ENCODE data around the gene ADAMTS17.

The ADAMTS17 gene

GRCh38 chr15:100107606-100108225 is 234.1 kb downstream of the ADAMTS17 start:
- H3K9ac ChIP-seq (ENCODE audit: low read length), result no peak overlapping the region
- TF ChIP-seq CTCF (IDR thresholded peaks at IDR 0.05; ENCODE audit: low read depth, low read length) (no peak), EZH2phosphoT487 (IDR thresholded peaks at IDR 0.05; ENCODE audit: low read depth) (no peak)
- no peak overlapping the region for H3K27ac ChIP-seq (ENCODE audit: low read length)
- no peak overlapping the region for H2AFZ ChIP-seq (ENCODE audit: low read depth, low read length)
- no peaks in the 10 kb centered on the region for H3K4me1 ChIP-seq (ENCODE audit: low read length)
- H3K4me2 ChIP-seq (ENCODE audit: low read length), result no peak overlapping the region
- H4K20me1 ChIP-seq (ENCODE audit: insufficient read depth, low read length), result no peaks in the 10 kb centered on the region
- H3K79me2 ChIP-seq (ENCODE audit: low read length), result no peaks in the 10 kb centered on the region
- no peaks in the 10 kb centered on the region for H3K9me3 ChIP-seq (ENCODE audit: insufficient read depth, low read length)
- no peaks in the 10 kb centered on the region for H3K36me3 ChIP-seq (replicated peaks; ENCODE audit: low read depth, low read length)
- H3K4me3 ChIP-seq (ENCODE audit: low read length), result no peak overlapping the region
- H3K27me3 ChIP-seq (ENCODE audit: low read depth, low read length), result no peaks in the 10 kb centered on the region

- no peak overlapping the region for H3K4me3 ChIP-seq (ENCODE audit: low read length)
Measured at GRCh38 chr15:100107151-100107550, 234.6 kb downstream of the ADAMTS17 start.

GRCh38 chr15:100106732-100107131 is 235.0 kb downstream of the ADAMTS17 start:
- no peaks in the 10 kb centered on the region for H3K36me3 ChIP-seq (replicated peaks; ENCODE audit: low read depth, low read length)
- no peaks in the 10 kb centered on the region for H3K9me3 ChIP-seq (ENCODE audit: insufficient read depth, low read length)
- H3K4me2 ChIP-seq (ENCODE audit: low read length), result no peak overlapping the region
- no peaks in the 10 kb centered on the region for H3K4me1 ChIP-seq (ENCODE audit: low read length)
- TF ChIP-seq CTCF (IDR thresholded peaks at IDR 0.05; ENCODE audit: low read depth, low read length), result no peak
- TF ChIP-seq EZH2phosphoT487 (IDR thresholded peaks at IDR 0.05; ENCODE audit: low read depth), result no peak
- no peaks in the 10 kb centered on the region for H3K27me3 ChIP-seq (ENCODE audit: low read depth, low read length)
- no peaks in the 10 kb centered on the region for H3K79me2 ChIP-seq (ENCODE audit: low read length)
- no peak overlapping the region for H3K9ac ChIP-seq (ENCODE audit: low read length)
- H3K27ac ChIP-seq (ENCODE audit: low read length), result no peak overlapping the region
- H2AFZ ChIP-seq (ENCODE audit: low read depth, low read length), result no peak overlapping the region
- H4K20me1 ChIP-seq (ENCODE audit: insufficient read depth, low read length), result no peaks in the 10 kb centered on the region
- no peak overlapping the region for H3K4me3 ChIP-seq (ENCODE audit: low read length)

More at GRCh38 chr15:100107151-100107550, 234.6 kb downstream of the ADAMTS17 start:
- H4K20me1 ChIP-seq (ENCODE audit: insufficient read depth, low read length), result no peaks in the 10 kb centered on the region
- no peak overlapping the region for H3K27ac ChIP-seq (ENCODE audit: low read length)
- no peaks in the 10 kb centered on the region for H3K79me2 ChIP-seq (ENCODE audit: low read length)
- no peaks in the 10 kb centered on the region for H3K27me3 ChIP-seq (ENCODE audit: low read depth, low read length)
- TF ChIP-seq EZH2phosphoT487 (IDR thresholded peaks at IDR 0.05; ENCODE audit: low read depth) (no peak), CTCF (IDR thresholded peaks at IDR 0.05; ENCODE audit: low read depth, low read length) (no peak)
- no peaks in the 10 kb centered on the region for H3K9me3 ChIP-seq (ENCODE audit: insufficient read depth, low read length)
- H3K36me3 ChIP-seq (replicated peaks; ENCODE audit: low read depth, low read length), result no peaks in the 10 kb centered on the region
- H3K4me2 ChIP-seq (ENCODE audit: low read length), result no peak overlapping the region
- H3K9ac ChIP-seq (ENCODE audit: low read length), result no peak overlapping the region
- H3K4me1 ChIP-seq (ENCODE audit: low read length), result no peaks in the 10 kb centered on the region
- H2AFZ ChIP-seq (ENCODE audit: low read depth, low read length), result no peak overlapping the region

GRCh38 chr15:100105101-100105500 is 236.7 kb downstream of the ADAMTS17 start:
- no peaks in the 10 kb centered on the region for H3K9me3 ChIP-seq (ENCODE audit: insufficient read depth, low read length)
- no peaks in the 10 kb centered on the region for H3K27me3 ChIP-seq (ENCODE audit: low read depth, low read length)
- no peaks in the 10 kb centered on the region for H4K20me1 ChIP-seq (ENCODE audit: insufficient read depth, low read length)
- H3K36me3 ChIP-seq (replicated peaks; ENCODE audit: low read depth, low read length), result no peaks in the 10 kb centered on the region
- no peak overlapping the region for H2AFZ ChIP-seq (ENCODE audit: low read depth, low read length)
- no peak overlapping the region for H3K27ac ChIP-seq (ENCODE audit: low read length)
- no peak overlapping the region for H3K9ac ChIP-seq (ENCODE audit: low read length)
- TF ChIP-seq EZH2phosphoT487 (IDR thresholded peaks at IDR 0.05; ENCODE audit: low read depth), result no peak
- TF ChIP-seq CTCF (IDR thresholded peaks at IDR 0.05; ENCODE audit: low read depth, low read length), result no peak
- no peaks in the 10 kb centered on the region for H3K4me1 ChIP-seq (ENCODE audit: low read length)
- H3K4me2 ChIP-seq (ENCODE audit: low read length), result no peak overlapping the region
- H3K79me2 ChIP-seq (ENCODE audit: low read length), result no peaks in the 10 kb centered on the region
- H3K4me3 ChIP-seq (ENCODE audit: low read length), result no peak overlapping the region

Measured in OCI-LY3 (cell line).